Mucosa of descending colon (tissue), 3 donors: ENCODE results near the gene AOPEP. TPM values are rescaled to one million over a fixed set of nuclear protein-coding genes. Genes with fewer than 3 reads are reported as not detected.
A peak's percentile ranks its signal among the peaks of the same experiment; 100 is the strongest.

Experiments
- ATAC-seq: fragments of 200-7000 bp; cut with Tn5 transposase; one replicate; pipeline ENCODE4 v1.9.1; 2020; ENCODE audit warnings: mild to moderate bottlenecking, moderate library complexity
- DNase-seq, 3 donors: peaks; one replicate each; pipeline ENCODE4 v3.0.0-alpha.2; 2020
- H3K36me3 ChIP-seq: fragments of 200-600 bp; one replicate; pipeline ENCODE4 v1.8.0; 2021; ENCODE audit warnings: low read depth, mild to moderate bottlenecking
- H3K4me1 ChIP-seq: fragments of 200-600 bp; one replicate; pipeline ENCODE4 v1.8.0; 2021; ENCODE audit warnings: low read depth, mild to moderate bottlenecking
- H3K4me3 ChIP-seq: fragments of 200-600 bp; one replicate; pipeline ENCODE4 v1.8.0; 2021; ENCODE audit warnings: mild to moderate bottlenecking
- H3K9me3 ChIP-seq: fragments of 200-600 bp; one replicate; pipeline ENCODE4 v1.8.0; 2021; ENCODE audit warnings: mild to moderate bottlenecking
- intact Hi-C, 2 donors: fragments of 100-400 bp; cut with DNase I in 1 of 2; cut with micrococcal nuclease in 1 of 2; formaldehyde crosslinking; loops; one replicate each; pipeline versions ENCODE4 v1.11.0 to v1.11.1; 2022; cut with DNase I, micrococcal nuclease
- total RNA-seq, 3 donors: library from RNA; stranded (reverse); fragmentation: NEBNext Ultra II Directional in 2 of 3; extraction: Animal tissue kit (Norgen Biotek cat#: 25700) in 2 of 3; gene quantifications; one replicate each; pipeline versions ENCODE4 v1.2.1 to v1.2.4, GENCODE V29; 2021 to 2023
- TF ChIP-seq, protein P1 (sequence below): fragments of 200-600 bp; IDR thresholded peaks from one replicate; pipeline ENCODE4 v1.8.0; 2022; ENCODE audit warnings: antibody characterized with exemption, mild to moderate bottlenecking
- donor health status: DM: no; HTN: no; CAD: no; lungs with moderate emphysema.
- donor health status: DM: no; HTN: no; CAD: no.
- donor health status: DM: no; HTN: yes; CAD: no.

AOPEP gene
- total RNA-seq, 3 donors from 2014 or later: 47.5 to 102 (median 57.8) TPM

DNA sequence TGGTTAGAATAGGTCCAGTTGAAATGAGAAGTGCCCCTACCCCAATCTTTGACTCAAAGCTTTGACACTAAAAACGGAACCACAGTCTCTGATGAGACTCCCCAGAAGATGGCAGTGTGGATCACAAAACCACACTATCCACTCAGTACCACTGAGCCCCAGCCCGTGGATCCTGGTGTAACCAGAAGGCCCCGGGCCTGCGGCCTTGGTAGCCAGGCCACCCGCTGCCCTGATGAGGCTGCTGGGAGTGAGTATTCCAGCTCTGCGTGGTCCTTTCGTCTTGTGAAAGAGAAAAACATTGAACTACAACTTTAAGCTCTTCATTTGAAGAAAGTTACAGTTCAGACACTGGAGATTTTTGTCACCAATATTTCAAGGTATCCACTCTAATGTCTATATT, 45.0 kb upstream of the AOPEP start:
- no peaks in the 10 kb centered on the region for H3K9me3 ChIP-seq
- no peaks in the 10 kb centered on the region for H3K36me3 ChIP-seq
- ATAC-seq (peak; percentile 90), DNase-seq (peak; percentile 61 to 81 (median 61))
- H3K4me3 ChIP-seq: no peak overlapping the region
- TF ChIP-seq, protein P1, sequence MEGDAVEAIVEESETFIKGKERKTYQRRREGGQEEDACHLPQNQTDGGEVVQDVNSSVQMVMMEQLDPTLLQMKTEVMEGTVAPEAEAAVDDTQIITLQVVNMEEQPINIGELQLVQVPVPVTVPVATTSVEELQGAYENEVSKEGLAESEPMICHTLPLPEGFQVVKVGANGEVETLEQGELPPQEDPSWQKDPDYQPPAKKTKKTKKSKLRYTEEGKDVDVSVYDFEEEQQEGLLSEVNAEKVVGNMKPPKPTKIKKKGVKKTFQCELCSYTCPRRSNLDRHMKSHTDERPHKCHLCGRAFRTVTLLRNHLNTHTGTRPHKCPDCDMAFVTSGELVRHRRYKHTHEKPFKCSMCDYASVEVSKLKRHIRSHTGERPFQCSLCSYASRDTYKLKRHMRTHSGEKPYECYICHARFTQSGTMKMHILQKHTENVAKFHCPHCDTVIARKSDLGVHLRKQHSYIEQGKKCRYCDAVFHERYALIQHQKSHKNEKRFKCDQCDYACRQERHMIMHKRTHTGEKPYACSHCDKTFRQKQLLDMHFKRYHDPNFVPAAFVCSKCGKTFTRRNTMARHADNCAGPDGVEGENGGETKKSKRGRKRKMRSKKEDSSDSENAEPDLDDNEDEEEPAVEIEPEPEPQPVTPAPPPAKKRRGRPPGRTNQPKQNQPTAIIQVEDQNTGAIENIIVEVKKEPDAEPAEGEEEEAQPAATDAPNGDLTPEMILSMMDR: peak; percentile 48
- intact Hi-C loops: no loop called here
- no peaks in the 10 kb centered on the region for H3K4me1 ChIP-seq

- no peak for DNase-seq
- Histone ChIP-seq H3K9me3 (no peaks in the 10 kb centered on the region), H3K4me3 (no peak overlapping the region), H3K4me1 (no peaks in the 10 kb centered on the region), H3K36me3 (no peaks in the 10 kb centered on the region)
- intact Hi-C loops: no loop called here
- ATAC-seq: no peak
- TF ChIP-seq, protein P1: no peak
Measured at GRCh38 chr9:94685359-94685758, 41.1 kb upstream of the AOPEP start.

DNA sequence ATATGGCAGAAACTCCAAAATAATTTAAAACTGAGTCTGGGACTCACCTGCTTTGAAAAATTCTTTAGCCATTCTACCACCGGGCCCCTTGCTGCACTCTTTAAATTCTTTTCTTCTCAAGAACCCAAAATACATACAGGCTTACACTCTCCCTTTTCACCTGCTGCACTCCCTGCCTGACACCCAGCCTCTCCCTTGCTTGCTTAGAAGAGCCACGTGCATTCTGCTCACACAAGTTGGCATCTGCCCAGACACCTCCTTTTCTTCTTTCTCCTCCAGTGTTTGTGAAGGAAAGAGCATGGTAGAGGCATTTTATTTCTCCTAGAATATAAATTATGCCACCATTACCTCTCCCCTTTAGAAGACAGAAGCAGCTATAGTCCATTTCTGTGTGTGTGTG, 39.0 kb upstream of the AOPEP start:
- intact Hi-C loops: no loop called here
- Histone ChIP-seq H3K4me3 (no peak overlapping the region), H3K4me1 (no peaks in the 10 kb centered on the region), H3K36me3 (no peaks in the 10 kb centered on the region), H3K9me3 (no peaks in the 10 kb centered on the region)
- no peak for DNase-seq
- no peak for ATAC-seq
- TF ChIP-seq, protein P1: no peak

- no peaks in the 10 kb centered on the region for H3K36me3 ChIP-seq
- no peak for ATAC-seq
- TF ChIP-seq, protein P1: no peak
- no peak for DNase-seq
- H3K9me3 ChIP-seq: no peaks in the 10 kb centered on the region
- H3K4me1 ChIP-seq: no peaks in the 10 kb centered on the region
- intact Hi-C loops: no loop called here
- no peak overlapping the region for H3K4me3 ChIP-seq
Measured at GRCh38 chr9:94690344-94690743, 36.2 kb upstream of the AOPEP start.

DNA sequence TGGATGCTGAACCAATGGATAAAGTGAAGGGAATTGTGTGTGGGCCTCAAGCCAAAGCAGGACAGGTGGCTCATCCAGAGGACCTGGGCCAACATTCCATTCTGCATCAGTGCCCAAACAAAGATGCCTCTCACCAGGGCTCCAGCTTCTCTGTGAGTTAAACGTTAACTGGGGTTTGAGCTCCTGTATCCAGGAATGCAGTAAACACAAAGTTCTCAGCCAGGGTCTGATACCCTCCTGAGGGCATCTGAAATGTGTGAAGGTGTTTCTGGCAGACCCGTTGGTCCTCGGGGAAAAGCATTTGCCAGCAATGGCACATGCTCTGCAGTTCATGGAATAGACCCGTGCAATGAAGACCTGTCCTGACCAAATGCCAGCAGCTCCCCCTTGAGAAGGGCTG, 33.9 kb upstream of the AOPEP start:
- Histone ChIP-seq H3K9me3 (no peaks in the 10 kb centered on the region), H3K4me3 (no peak overlapping the region), H3K36me3 (no peaks in the 10 kb centered on the region), H3K4me1 (no peaks in the 10 kb centered on the region)
- intact Hi-C loops: no loop called here
- no peak for DNase-seq
- peak; percentile 8 for ATAC-seq
- TF ChIP-seq, protein P1: no peak

GRCh38 chr9:94693485-94694204, 32.9 kb upstream of the AOPEP start:
- ATAC-seq (no peak), DNase-seq (no peak)
- H3K9me3 ChIP-seq: no peaks in the 10 kb centered on the region
- TF ChIP-seq, protein P1: no peak
- H3K4me1 ChIP-seq: no peaks in the 10 kb centered on the region
- H3K36me3 ChIP-seq: no peaks in the 10 kb centered on the region
- H3K4me3 ChIP-seq: no peak overlapping the region
- intact Hi-C loops: no loop called here
